VCaP (cell line): ENCODE data around the gene PSKH1.

Source experiments
- H3K27ac ChIP-seq: fragments of 450-650 bp; 2 replicates; pipeline ENCODE4 v1.5.1; 2017
- TF ChIP-seq, protein P1 (sequence below): fragments of 450-650 bp; conservative IDR thresholded peaks from 2 replicates; pipeline ENCODE4 v1.5.1; 2017; ENCODE audit warnings: mild to moderate bottlenecking, moderate library complexity

Gene PSKH1

DNA sequence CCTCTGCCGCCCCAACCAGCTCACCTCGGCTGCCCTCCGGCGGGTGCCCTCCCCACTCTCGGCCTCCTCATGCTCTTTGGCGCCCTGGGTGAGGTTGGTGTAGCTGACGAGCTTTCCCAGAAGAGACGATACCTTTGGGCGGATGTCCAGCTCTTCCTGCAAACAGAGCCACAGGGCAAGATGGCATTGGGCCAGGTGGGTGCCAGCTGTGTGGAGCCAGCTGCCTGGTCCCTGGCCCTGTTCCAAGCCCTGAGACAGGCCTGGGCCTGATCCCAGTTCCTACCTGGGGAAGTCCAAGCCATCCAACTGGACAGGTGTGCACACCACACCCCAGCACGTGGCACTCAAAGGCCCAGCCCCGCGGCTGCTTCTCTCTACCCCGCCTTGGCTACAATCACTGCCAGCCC, 68.5 kb downstream of the PSKH1 start:
- TF ChIP-seq, protein P1, sequence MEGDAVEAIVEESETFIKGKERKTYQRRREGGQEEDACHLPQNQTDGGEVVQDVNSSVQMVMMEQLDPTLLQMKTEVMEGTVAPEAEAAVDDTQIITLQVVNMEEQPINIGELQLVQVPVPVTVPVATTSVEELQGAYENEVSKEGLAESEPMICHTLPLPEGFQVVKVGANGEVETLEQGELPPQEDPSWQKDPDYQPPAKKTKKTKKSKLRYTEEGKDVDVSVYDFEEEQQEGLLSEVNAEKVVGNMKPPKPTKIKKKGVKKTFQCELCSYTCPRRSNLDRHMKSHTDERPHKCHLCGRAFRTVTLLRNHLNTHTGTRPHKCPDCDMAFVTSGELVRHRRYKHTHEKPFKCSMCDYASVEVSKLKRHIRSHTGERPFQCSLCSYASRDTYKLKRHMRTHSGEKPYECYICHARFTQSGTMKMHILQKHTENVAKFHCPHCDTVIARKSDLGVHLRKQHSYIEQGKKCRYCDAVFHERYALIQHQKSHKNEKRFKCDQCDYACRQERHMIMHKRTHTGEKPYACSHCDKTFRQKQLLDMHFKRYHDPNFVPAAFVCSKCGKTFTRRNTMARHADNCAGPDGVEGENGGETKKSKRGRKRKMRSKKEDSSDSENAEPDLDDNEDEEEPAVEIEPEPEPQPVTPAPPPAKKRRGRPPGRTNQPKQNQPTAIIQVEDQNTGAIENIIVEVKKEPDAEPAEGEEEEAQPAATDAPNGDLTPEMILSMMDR: no peak
- H3K27ac ChIP-seq: no peak overlapping the region

DNA sequence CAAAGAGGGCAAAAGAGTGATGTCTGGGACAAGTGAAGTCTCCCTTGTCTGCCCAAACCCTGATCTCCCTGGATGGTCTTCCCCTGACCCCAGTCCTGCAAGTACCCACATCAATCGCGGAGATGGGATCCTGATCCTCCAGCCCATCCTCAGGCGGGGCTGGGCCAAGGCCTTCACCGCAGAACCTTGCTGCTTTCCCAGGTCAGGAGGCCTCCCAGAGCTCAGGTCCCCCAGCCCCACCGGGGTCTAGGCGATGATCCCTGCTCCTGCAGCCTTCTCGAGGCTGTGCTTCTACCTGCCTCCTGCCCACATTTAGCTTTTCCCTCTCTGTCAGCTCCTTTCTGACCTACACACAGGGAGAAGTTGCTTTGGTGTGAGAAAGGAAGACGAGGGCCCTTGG, 69.1 kb downstream of the PSKH1 start:
- TF ChIP-seq, protein P1: no peak
- H3K27ac ChIP-seq: no peak overlapping the region

DNA sequence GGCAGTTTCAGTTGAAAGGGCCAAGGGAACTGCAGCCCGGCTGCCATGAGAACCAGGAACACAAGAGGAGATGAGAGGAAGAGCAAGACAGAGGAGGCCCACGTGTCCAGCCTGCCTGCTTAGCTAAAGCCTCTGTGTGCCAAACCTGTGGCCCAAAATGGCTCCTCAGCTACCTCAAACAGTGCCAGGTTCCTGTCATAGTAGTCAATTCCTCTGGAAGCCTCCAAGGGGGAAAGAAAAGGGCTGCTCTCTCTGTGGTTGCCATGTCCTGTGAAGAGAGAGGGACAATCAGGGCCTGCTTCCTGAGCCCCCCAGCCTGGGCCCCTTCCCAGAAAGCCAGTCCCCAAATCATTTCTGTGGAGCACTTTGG, 70.2 kb downstream of the PSKH1 start:
- no peak overlapping the region for H3K27ac ChIP-seq
- TF ChIP-seq, protein P1: no peak

DNA sequence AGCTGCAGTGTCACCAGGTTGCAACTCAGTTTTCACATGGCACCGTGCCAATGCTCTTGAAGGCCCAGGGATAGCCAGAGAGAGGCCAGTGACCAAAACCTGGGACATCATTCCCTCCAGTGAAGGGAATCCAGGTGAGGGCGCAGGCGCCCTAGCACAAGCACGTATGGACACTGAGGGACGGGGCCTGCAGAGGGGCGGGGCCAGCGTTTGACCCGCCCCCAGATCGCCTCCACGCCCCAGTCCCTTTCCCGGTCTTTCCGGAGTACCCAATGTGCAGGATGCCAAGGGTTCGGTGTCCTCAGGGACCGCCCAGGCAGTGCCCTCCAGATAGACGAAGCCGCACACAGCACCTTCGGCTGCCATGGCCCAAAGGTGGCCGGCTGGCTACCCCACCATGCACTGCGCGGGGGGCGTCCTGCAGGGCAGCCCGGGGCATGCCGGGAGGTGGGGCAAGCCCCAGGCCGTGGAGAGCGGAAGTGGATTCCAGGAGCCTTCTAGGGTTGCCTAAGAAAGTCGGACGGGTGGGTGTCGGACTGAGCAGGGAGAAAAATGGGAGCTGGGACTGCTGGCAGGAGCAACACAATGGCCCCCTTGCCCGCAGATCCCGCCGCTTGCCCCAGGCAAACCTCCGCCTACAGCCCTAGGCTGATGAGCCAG, 70.7 kb downstream of the PSKH1 start:
- TF ChIP-seq, protein P1: no peak
- no peak overlapping the region for H3K27ac ChIP-seq

DNA sequence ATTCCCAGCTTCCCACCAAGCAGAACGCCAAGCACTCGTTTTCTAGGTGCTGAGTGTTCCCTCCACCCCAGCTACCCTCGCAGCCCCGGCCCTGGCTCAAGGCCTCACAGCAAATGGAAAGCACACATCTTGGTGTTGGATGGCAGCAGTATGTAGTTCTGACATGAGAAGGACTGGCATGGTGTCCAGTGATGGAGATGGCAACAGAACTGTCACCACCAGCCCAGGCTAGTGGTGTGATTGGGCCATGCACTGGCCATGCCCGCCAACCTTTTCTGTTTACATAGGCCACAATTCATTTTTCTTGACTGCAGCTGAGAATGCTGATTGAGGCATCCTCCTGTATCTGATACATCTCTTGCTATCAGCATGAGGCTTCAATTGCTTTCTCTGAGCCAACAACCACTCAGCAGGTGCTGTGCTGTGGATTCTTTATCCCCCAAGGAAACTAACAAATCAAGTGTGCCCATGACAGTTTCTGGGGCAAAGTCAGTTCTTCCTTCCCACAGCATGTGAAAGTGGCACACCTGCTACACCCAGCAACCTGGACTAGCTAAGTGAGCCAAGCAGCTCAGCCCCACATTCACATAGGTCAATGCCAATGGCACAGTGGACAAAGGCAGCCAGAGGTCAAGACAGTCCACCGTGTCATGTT, 71.5 kb downstream of the PSKH1 start:
- no peak overlapping the region for H3K27ac ChIP-seq
- TF ChIP-seq, protein P1: no peak

DNA sequence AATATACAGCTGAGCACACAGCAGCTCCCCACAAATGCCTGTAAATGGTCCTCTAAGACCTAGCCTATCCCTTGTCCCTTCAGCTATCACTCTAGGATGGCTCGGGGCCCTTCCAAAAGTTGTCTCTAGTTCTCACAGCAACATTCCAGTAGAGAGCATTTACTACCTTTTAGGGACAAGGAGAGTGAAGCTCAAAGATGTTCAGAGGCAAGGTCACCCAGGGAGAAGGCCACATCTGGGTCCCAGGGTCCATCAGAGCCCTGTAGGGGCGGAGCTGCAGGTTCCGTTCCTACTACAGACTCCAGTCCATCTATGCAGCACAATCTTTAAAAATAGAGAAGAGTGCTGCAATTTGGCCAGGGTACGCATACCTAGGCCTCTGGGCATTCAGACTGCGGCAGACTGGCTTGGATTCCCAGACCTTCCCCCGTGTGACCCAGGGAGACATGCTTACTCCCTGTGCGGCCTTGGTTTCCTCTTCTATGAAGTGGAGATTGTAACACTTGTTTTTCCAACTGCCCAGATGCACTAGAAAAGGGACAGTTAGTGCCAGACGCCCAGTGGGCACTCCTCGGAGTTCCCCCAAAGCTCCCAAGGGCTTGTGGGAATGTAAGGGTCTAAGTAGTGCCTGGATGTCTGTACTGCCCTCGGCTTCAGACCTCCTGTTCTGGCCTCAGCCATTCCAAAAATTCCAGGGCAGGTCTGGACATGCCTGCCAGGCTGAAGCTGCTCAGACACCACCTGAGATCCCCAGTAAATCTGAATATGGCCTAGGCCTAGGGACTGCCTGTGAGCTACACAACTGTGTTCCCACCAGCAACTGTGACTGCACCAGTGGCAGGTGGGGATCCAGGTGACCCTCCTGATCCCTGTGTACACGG, 72.9 kb downstream of the PSKH1 start:
- TF ChIP-seq, protein P1: no peak

DNA sequence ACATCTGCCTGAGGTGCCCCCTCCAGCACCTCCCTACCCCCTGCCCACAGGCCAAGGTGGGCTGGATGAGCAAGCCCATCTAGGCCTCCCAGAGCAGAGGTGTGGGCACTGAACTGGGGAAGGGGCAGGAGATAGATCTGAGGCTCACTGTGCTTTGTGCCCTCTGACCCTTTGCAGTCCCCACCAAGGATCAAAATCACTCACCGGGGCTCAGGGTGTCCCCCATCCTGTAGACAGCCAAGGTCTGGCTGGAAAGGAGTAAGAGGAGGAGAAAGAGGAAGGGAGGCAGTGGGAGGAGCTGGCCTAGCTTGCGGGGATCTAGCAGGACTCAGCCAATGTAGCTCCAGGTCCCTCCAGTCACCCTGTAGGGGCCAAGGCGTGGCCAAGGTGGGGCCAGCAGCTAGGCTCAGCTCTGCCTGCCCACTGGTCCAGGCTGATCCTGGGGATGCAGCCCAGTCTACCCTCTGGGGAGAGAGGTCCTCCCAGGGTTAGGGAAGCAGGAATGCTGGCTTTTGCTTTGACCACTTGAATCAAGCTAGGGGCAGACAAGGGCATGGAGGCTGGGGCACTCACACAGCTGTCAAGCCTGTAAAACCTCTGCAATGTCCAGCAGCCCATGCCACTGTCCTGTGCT, 73.6 kb downstream of the PSKH1 start:
- TF ChIP-seq, protein P1: no peak
- H3K27ac ChIP-seq: no peak overlapping the region

More for the DNA sequence above, 72.9 kb downstream of the PSKH1 start:
- no peak overlapping the region for H3K27ac ChIP-seq
